Adipocyte (in vitro differentiated cells): ENCODE results near the gene EFNA5.

Source experiments
- DNase-seq: peaks from one replicate; pipeline ENCODE4 v3.0.0-alpha.2; 2015; ENCODE audit warnings: low read depth
- H3K27me3 ChIP-seq: replicated peaks from 2 replicates; pipeline ENCODE4 v1.7.0; 2013; ENCODE audit warnings: mild to moderate bottlenecking, low read length, moderate library complexity; ENCODE audit not compliant: control insufficient read depth, insufficient read depth
- H3K36me3 ChIP-seq: 2 replicates; pipeline ENCODE4 v1.7.0; 2013; ENCODE audit warnings: low read length, mild to moderate bottlenecking, moderate library complexity; ENCODE audit not compliant: control insufficient read depth, insufficient read depth, severe bottlenecking
- H3K4me1 ChIP-seq: 2 replicates; pipeline ENCODE4 v1.7.0; 2013; ENCODE audit warnings: mild to moderate bottlenecking, low read length, moderate library complexity; ENCODE audit not compliant: control insufficient read depth, insufficient read depth
- H3K4me3 ChIP-seq: 2 replicates; pipeline ENCODE4 v1.7.0; 2013; ENCODE audit warnings: mild to moderate bottlenecking, low read length, moderate library complexity
- H3K9ac ChIP-seq: 2 replicates; pipeline ENCODE4 v1.7.0; 2013; ENCODE audit warnings: mild to moderate bottlenecking, low read length, moderate library complexity
- H3K9me3 ChIP-seq: 2 replicates; pipeline ENCODE4 v1.7.0; 2013; ENCODE audit warnings: mild to moderate bottlenecking, low read length, moderate library complexity; ENCODE audit not compliant: control insufficient read depth

Gene EFNA5

GRCh38 chr5:107368615-107369014 lies 302.1 kb downstream of the EFNA5 start:
- no peaks in the 10 kb centered on the region for H3K36me3 ChIP-seq

GRCh38 chr5:107367939-107368338 lies 302.8 kb downstream of the EFNA5 start:
- Histone ChIP-seq H3K27me3 (no peaks in the 10 kb centered on the region), H3K9me3 (no peaks in the 10 kb centered on the region), H3K36me3 (no peaks in the 10 kb centered on the region), H3K9ac (no peak overlapping the region), H3K4me3 (no peak overlapping the region), H3K4me1 (peaks cover 10% of the 10 kb centered on the region)
- DNase-seq, result no peak

More at GRCh38 chr5:107368615-107369014, 302.1 kb downstream of the EFNA5 start:
- no peak for DNase-seq
- Histone ChIP-seq H3K27me3 (no peaks in the 10 kb centered on the region), H3K4me3 (no peak overlapping the region), H3K9ac (no peak overlapping the region), H3K9me3 (no peaks in the 10 kb centered on the region), H3K4me1 (peaks cover 10% of the 10 kb centered on the region)

DNA sequence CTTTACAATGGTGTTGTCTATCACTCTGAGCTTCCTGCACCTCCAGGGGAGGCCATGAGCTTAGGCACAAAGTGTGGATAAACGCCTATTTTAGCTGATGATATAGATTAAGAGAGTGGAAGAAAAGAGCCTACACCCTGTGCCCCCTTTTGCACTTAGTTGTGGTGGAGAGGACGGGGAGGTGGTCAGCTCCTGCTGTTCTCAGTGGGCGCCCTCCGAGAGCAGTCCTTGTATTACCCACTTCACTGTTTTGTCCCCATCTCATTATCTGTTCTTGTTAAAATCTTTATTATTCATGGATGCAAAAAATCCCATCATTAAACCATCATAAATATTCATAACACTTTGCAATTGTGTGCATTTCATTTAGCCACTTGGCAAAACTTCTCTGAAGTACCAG lies 303.3 kb downstream of the EFNA5 start:
- no peak for DNase-seq
- peaks cover 10% of the 10 kb centered on the region for H3K4me1 ChIP-seq
- no peaks in the 10 kb centered on the region for H3K9me3 ChIP-seq
- no peaks in the 10 kb centered on the region for H3K36me3 ChIP-seq
- no peaks in the 10 kb centered on the region for H3K27me3 ChIP-seq
- H3K9ac ChIP-seq, result no peak overlapping the region
- H3K4me3 ChIP-seq, result no peak overlapping the region

DNA sequence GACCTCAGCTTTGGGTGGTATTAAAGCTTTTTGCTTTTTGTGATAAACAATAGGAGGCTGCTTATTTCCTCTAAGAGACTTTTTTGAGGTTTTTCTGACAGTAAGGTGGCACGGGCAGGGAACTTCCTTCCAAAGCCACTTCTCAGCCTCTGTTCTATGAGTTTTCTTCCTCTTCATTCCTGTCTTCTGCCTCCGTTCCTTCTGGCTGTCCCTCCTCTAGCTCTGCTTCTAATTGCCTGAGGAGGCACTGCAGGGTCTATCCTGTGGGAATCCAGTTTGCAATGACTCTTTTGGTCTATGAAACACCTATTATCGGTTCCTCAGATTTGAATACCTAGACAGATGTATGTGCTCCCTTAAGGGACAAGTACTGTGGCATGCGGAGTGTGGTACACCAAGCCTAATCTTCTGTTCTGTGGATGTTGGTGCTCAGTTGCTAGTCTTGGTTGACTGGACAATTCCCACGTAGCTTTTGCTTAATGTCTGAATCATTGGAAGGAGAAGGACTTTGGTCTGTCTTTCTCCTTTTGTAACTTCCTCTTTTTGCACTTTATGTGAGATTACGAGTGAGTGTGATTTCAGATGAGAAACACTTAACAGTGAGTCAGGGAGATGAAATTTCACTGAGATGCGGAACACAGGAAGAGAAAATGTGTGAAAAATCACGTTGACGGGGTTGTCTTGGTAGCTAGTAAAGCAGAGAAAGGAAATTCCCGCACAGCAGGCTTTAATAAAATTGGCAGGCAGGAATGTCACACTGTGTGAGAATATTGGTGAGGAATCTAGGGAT lies 305.2 kb downstream of the EFNA5 start:
- no peaks in the 10 kb centered on the region for H3K27me3 ChIP-seq
- no peak overlapping the region for H3K9ac ChIP-seq
- H3K9me3 ChIP-seq, result no peaks in the 10 kb centered on the region
- H3K4me3 ChIP-seq, result no peak overlapping the region
- no peak for DNase-seq
- H3K4me1 ChIP-seq, result peaks cover 7% of the 10 kb centered on the region
- H3K36me3 ChIP-seq, result no peaks in the 10 kb centered on the region

DNA sequence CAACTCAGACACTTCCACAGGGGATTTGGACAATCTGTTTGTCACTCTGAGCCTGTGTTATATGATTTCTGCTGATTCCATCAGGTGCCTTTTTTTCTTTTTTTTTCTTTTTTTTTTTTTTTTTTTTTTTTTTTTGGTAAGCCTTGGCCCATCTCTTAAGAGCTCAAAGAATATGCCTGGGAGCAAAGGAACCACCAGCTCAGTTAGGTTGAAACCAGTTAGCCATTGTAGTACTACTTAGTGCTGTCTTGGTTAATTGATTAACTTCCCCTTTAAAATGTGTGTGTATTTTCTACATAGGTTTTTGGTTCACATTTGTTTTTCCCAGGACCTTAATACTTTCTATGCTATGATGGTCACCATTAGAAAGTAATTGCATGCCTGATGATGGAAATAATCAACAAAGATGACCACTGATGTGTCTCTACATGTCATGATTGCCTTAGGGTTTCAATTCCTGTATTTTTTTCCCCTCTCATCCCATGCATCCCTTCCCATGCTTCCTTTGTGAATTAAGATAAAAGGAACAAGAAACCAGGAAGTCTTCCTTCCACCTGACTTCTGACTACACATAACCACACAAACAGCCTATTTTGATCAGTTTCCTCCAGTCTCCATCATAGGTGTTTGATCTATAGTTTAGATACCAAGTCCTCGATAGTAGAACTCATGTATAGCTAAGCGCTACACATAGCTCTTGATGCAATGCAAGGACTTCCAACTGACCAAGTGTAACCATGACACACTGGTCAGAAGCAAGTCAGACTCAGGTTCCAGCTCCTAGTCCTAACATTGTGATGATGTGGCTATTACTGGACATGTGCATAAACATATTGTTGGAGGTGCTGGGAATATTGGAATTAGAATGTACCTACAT lies 306.1 kb downstream of the EFNA5 start:
- H3K27me3 ChIP-seq, result no peaks in the 10 kb centered on the region
- H3K9ac ChIP-seq, result no peak overlapping the region
- no peak for DNase-seq
- no peak overlapping the region for H3K4me3 ChIP-seq
- H3K9me3 ChIP-seq, result no peaks in the 10 kb centered on the region
- peaks cover 7% of the 10 kb centered on the region for H3K4me1 ChIP-seq
- no peaks in the 10 kb centered on the region for H3K36me3 ChIP-seq

DNA sequence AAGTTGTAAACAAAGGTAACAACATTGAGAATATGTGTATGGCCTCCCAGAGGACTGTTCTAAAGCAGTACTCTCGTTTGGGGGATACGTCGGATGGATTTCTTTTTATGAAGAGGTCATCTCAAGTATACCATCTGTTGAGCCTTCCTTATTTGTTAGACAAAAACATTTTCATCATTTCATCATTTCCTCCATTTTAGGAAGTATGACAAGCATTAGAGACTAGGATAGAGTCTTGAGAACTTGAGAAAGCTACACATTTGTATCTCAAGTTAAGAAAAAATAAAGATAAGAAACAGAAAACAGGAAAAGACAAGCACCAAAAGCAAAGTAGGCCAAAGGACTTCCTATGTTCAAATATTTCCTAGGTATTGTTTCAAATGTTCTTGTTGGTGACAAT lies 307.0 kb downstream of the EFNA5 start:
- H3K4me3 ChIP-seq, result no peak overlapping the region
- DNase-seq, result no peak
- no peaks in the 10 kb centered on the region for H3K27me3 ChIP-seq
- H3K9ac ChIP-seq, result no peak overlapping the region
- H3K9me3 ChIP-seq, result no peaks in the 10 kb centered on the region
- peaks cover 12% of the 10 kb centered on the region for H3K4me1 ChIP-seq
- H3K36me3 ChIP-seq, result no peaks in the 10 kb centered on the region

DNA sequence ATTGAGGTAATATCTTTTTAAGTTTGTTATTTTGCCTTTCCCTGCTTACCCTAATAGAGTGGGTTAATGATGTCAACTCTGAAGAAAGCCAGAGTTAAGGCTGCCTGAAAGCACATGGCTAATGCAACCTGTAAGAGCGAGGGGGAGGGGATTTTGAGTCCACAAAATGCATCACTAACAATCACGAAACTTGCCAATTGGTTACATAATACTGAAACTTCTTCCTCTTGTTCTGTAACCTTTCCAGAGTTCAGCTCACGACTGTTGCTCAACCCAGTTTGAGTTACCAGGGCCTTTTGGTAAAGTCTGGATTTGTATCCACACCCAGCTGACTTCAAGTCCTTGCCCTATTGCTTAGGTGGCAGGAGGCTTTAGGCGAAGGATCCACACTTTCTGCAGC lies 308.8 kb downstream of the EFNA5 start:
- no peak overlapping the region for H3K9ac ChIP-seq
- no peaks in the 10 kb centered on the region for H3K9me3 ChIP-seq
- no peaks in the 10 kb centered on the region for H3K36me3 ChIP-seq
- DNase-seq, result peak; percentile 6
- H3K4me3 ChIP-seq, result no peak overlapping the region
- peaks cover 12% of the 10 kb centered on the region for H3K4me1 ChIP-seq
- no peaks in the 10 kb centered on the region for H3K27me3 ChIP-seq

DNA sequence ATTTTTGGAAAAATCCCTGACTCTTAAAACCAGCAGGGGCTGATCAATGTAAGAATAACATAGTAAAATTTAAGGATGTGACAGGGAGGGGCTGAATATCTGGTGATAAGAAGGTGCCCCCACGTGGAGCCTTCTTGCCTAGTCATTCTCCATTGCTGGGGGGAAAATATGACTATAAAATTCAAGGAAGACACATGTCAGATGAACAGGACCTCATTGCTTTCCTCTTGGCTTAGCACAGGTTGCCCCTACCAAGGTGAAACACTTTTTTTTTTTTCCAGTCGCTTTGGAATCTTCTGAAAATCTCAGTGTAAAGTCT lies 310.9 kb downstream of the EFNA5 start:
- Histone ChIP-seq H3K4me1 (peaks cover 12% of the 10 kb centered on the region), H3K9ac (no peak overlapping the region), H3K9me3 (no peaks in the 10 kb centered on the region), H3K4me3 (no peak overlapping the region), H3K27me3 (no peaks in the 10 kb centered on the region), H3K36me3 (no peaks in the 10 kb centered on the region)
- no peak for DNase-seq

DNA sequence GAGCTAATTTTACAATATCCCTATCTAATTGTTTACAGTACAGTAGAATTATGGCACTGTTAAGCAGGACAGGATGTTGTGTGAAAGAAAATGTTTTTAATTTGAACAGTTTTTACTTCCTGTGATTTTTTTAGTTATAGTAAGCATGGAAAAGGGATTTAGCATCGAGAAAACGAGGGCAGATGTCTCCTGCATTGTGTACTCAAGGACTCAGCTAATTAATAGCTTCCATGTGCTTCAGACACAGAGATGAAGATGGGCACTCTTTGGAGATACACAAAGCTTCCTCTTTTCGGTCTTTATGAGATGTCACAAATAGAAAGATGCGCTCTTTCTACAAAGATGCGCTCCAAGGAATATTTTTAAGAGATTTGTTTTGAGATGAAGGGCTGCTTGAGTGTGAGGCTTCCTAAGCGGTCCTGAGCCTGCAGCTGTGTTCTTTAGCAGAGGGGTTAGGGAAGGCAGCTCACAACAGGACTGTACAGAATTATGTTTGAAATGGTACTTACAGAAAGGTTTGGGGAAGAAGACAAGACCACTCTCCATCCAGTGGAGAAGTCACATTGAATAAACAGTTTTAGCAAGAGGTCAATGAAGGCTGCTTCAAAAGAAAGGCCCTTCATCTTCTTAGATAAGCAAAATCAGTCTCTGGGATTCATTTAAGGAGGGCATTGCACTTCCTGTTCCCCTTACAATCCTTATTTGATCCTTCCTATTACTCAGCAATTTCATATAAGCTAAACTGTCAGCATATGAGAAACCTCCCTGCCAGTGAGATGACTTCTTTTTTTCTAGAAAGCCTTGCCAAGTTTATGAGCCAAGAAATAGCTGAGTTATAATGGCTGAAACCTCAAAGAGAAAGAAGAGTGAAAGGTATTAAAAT lies 311.5 kb downstream of the EFNA5 start:
- DNase-seq, result peak; percentile 64
- no peak overlapping the region for H3K4me3 ChIP-seq

GRCh38 chr5:107356891-107357290 lies 313.8 kb downstream of the EFNA5 start:
- no peak overlapping the region for H3K4me3 ChIP-seq
- no peak overlapping the region for H3K9ac ChIP-seq
- H3K27me3 ChIP-seq, result no peaks in the 10 kb centered on the region
- no peaks in the 10 kb centered on the region for H3K36me3 ChIP-seq
- H3K9me3 ChIP-seq, result peaks cover 1% of the 10 kb centered on the region
- no peak for DNase-seq
- peaks cover 8% of the 10 kb centered on the region for H3K4me1 ChIP-seq

More for the DNA sequence above, 311.5 kb downstream of the EFNA5 start:
- Histone ChIP-seq H3K9ac (no peak overlapping the region), H3K9me3 (no peaks in the 10 kb centered on the region), H3K36me3 (no peaks in the 10 kb centered on the region), H3K4me1 (peaks cover 12% of the 10 kb centered on the region), H3K27me3 (no peaks in the 10 kb centered on the region)

GRCh38 chr5:107352576-107352975 lies 318.2 kb downstream of the EFNA5 start:
- H3K36me3 ChIP-seq, result no peaks in the 10 kb centered on the region
- H3K27me3 ChIP-seq, result no peaks in the 10 kb centered on the region
- H3K9ac ChIP-seq, result no peak overlapping the region
- peaks cover 2% of the 10 kb centered on the region for H3K9me3 ChIP-seq
- H3K4me1 ChIP-seq, result no peaks in the 10 kb centered on the region
- H3K4me3 ChIP-seq, result no peak overlapping the region
- DNase-seq, result no peak
